CD4-positive, alpha-beta T cell (primary cell): ENCODE data around the gene CLINT1. TPM values are rescaled to one million over a fixed set of nuclear protein-coding genes. Genes with fewer than 3 reads are reported as not detected.

Experiments
- ATAC-seq: fragments of 200-7000 bp; cut with Tn5 transposase; one replicate; pipeline ENCODE4 v1.10.0; 2022; ENCODE audit warnings: mild to moderate bottlenecking; ENCODE audit not compliant: poor library complexity
- CTCF ChIA-PET: fragments of 350-600 bp; sonication (Branson Sonifier 250); formaldehyde crosslinking; loops from one replicate; lab custom pipeline; 2021; ENCODE audit warnings: antibody characterized with exemption, inconsistent platforms; lab: Charles Lee
- POLR2A ChIA-PET: fragments of 350-600 bp; sonication (Branson Sonifier 250); formaldehyde crosslinking; loops from one replicate; lab custom pipeline; 2021; ENCODE audit warnings: antibody characterized with exemption, inconsistent platforms; lab: Charles Lee
- DNase-seq, 14 experiments: peaks; one replicate each; pipeline ENCODE4 v3.0.0-alpha.2; 2013 to 2020; ENCODE audit warnings: mixed read lengths in 2 of 14
- H3K27ac ChIP-seq, 2 donors: one replicate each; pipeline versions ENCODE4 v1.5.1 to v1.7.0; 2013; ENCODE audit warnings: low read length in 2 of 2, low read depth in 1 of 2, mild to moderate bottlenecking in 1 of 2
- H3K27me3 ChIP-seq, 2 experiments: 1 replicate in 1 of 2; 2 replicates in 1 of 2; pipeline versions ENCODE4 v1.6.1 to v1.7.0; 2013; ENCODE audit warnings: low read length in 2 of 2, control low read depth in 1 of 2, mild to moderate bottlenecking in 1 of 2, moderate library complexity in 1 of 2; ENCODE audit not compliant: insufficient read depth in 2 of 2, control insufficient read depth in 1 of 2
- H3K36me3 ChIP-seq: one replicate; pipeline ENCODE4 v1.6.1; 2013; ENCODE audit warnings: low read length, control low read depth; ENCODE audit not compliant: insufficient read depth
- H3K4me1 ChIP-seq: one replicate; pipeline ENCODE4 v1.6.1; 2013; ENCODE audit warnings: low read length, control low read depth; ENCODE audit not compliant: insufficient read depth
- H3K4me3 ChIP-seq: one replicate; pipeline ENCODE4 v1.5.1; 2013; ENCODE audit warnings: mild to moderate bottlenecking, low read length, moderate library complexity
- H3K9me3 ChIP-seq, 2 experiments: 1 replicate in 1 of 2; 2 replicates in 1 of 2; pipeline versions ENCODE4 v1.6.1 to v1.7.0; 2013; ENCODE audit warnings: low read length in 2 of 2, mild to moderate bottlenecking in 2 of 2, control low read depth in 1 of 2, moderate library complexity in 1 of 2; ENCODE audit not compliant: control insufficient read depth in 1 of 2, insufficient read depth in 1 of 2
- H3K27ac Mint-ChIP-seq: one replicate; pipeline ENCODE4 v1.8.0; 2020; ENCODE audit warnings: mixed read lengths
- H3K27me3 Mint-ChIP-seq: one replicate; pipeline ENCODE4 v1.8.0; 2021; ENCODE audit warnings: mixed read lengths
- H3K36me3 Mint-ChIP-seq: one replicate; pipeline ENCODE4 v1.8.0; 2021; ENCODE audit warnings: low read depth, mixed read lengths
- H3K4me1 Mint-ChIP-seq: one replicate; pipeline ENCODE4 v1.8.0; 2021; ENCODE audit warnings: low read depth, mixed read lengths
- H3K4me3 Mint-ChIP-seq: one replicate; pipeline ENCODE4 v1.8.0; 2020; ENCODE audit warnings: mild to moderate bottlenecking, mixed read lengths
- H3K9me3 Mint-ChIP-seq: one replicate; pipeline ENCODE4 v1.8.0; 2020; ENCODE audit warnings: mixed read lengths
- CTCF ChIP-seq: fragments of 200-600 bp; IDR thresholded peaks from one replicate; pipeline ENCODE4 v1.8.0; 2022; ENCODE audit warnings: antibody characterized with exemption, mild to moderate bottlenecking
- intact Hi-C, 2 experiments: fragments of 100-400 bp; cut with DNase I in 1 of 2; cut with micrococcal nuclease in 1 of 2; formaldehyde crosslinking; loops; one replicate each; pipeline versions ENCODE4 v1.15.1 to v1.9.0; 2023 to 2025; cut with DNase I, micrococcal nuclease
- total RNA-seq, 174 experiments: library from RNA in 2 of 174; stranded (reverse) in 2 of 174; gene quantifications; one replicate each; pipeline ENCODE4 v1.2.3 and lab custom pipeline; 2021 to 2026

The CLINT1 gene
- total RNA-seq, 2 experiments from 2014 or later = 89.9 to 91.3 TPM

- TF ChIP-seq CTCF = no peak
- intact Hi-C loops = no loop called here
- H3K27me3 ChIP-seq = peaks cover 0 to 4% of the 10 kb centered on the region in 2 experiments
- no peaks in the 10 kb centered on the region for H3K36me3 ChIP-seq
- no peaks in the 10 kb centered on the region for H3K9me3 Mint-ChIP-seq
- H3K4me3 ChIP-seq = no peak overlapping the region
- H3K27me3 Mint-ChIP-seq = peaks cover 5% of the 10 kb centered on the region
- no peak overlapping the region for H3K27ac ChIP-seq
- no peaks in the 10 kb centered on the region for H3K4me1 Mint-ChIP-seq
- no peaks in the 10 kb centered on the region for H3K4me1 ChIP-seq
- CTCF ChIA-PET = no interaction called here
- POLR2A ChIA-PET = no interaction called here
- H3K36me3 Mint-ChIP-seq = no peaks in the 10 kb centered on the region
- DNase-seq = no peak
- ATAC-seq = no peak
- peak overlapping the region; percentile 54 for H3K4me3 Mint-ChIP-seq
- no peak overlapping the region for H3K27ac Mint-ChIP-seq
- H3K9me3 ChIP-seq = peaks cover 0 to 6% of the 10 kb centered on the region in 2 experiments
These were observed 86.8 kb downstream of the CLINT1 start for GRCh38 chr5:157772127-157772526.

GRCh38 chr5:157770665-157771064 lies 88.3 kb downstream of the CLINT1 start:
- Mint-ChIP-seq H3K9me3 (no peaks in the 10 kb centered on the region), H3K4me1 (no peaks in the 10 kb centered on the region), H3K27ac (no peak overlapping the region), H3K36me3 (no peaks in the 10 kb centered on the region), H3K27me3 (peaks cover 5% of the 10 kb centered on the region), H3K4me3 (no peak overlapping the region)
- Histone ChIP-seq H3K27ac (no peak overlapping the region), H3K4me3 (no peak overlapping the region), H3K9me3 (peaks cover 0 to 6% of the 10 kb centered on the region in 2 experiments), H3K27me3 (peaks cover 0 to 4% of the 10 kb centered on the region in 2 experiments), H3K4me1 (no peaks in the 10 kb centered on the region), H3K36me3 (no peaks in the 10 kb centered on the region)
- CTCF ChIA-PET = no interaction called here
- intact Hi-C loops = no loop called here
- POLR2A ChIA-PET = no interaction called here
- DNase-seq = no peak
- no peak for ATAC-seq
- TF ChIP-seq CTCF = no peak

GRCh38 chr5:157767689-157768088 lies 91.3 kb downstream of the CLINT1 start:
- no peak for ATAC-seq
- H3K27me3 ChIP-seq = peaks cover 0 to 4% of the 10 kb centered on the region in 2 experiments
- intact Hi-C loops = loop anchor here in 1 of 2 experiments (10.0 kb wide), 1 partner anchor 1337 kb away; no protein-coding TSS in a partner anchor
- Mint-ChIP-seq H3K27me3 (peaks cover 5% of the 10 kb centered on the region), H3K27ac (no peak overlapping the region), H3K4me1 (no peaks in the 10 kb centered on the region), H3K4me3 (no peak overlapping the region), H3K9me3 (no peaks in the 10 kb centered on the region), H3K36me3 (no peaks in the 10 kb centered on the region)
- no peaks in the 10 kb centered on the region for H3K36me3 ChIP-seq
- TF ChIP-seq CTCF = no peak
- CTCF ChIA-PET = no interaction called here
- H3K9me3 ChIP-seq = peaks cover 0 to 6% of the 10 kb centered on the region in 2 experiments
- no peak for DNase-seq
- no peak overlapping the region for H3K27ac ChIP-seq
- POLR2A ChIA-PET = no interaction called here
- H3K4me1 ChIP-seq = no peaks in the 10 kb centered on the region
- no peak overlapping the region for H3K4me3 ChIP-seq
